ENCODE measurements around the gene WDR82.

GRCh38 chr3:52280050-52280461 lies 1.6 kb upstream of the WDR82 start:
- TF ChIP-seq, protein P1, sequence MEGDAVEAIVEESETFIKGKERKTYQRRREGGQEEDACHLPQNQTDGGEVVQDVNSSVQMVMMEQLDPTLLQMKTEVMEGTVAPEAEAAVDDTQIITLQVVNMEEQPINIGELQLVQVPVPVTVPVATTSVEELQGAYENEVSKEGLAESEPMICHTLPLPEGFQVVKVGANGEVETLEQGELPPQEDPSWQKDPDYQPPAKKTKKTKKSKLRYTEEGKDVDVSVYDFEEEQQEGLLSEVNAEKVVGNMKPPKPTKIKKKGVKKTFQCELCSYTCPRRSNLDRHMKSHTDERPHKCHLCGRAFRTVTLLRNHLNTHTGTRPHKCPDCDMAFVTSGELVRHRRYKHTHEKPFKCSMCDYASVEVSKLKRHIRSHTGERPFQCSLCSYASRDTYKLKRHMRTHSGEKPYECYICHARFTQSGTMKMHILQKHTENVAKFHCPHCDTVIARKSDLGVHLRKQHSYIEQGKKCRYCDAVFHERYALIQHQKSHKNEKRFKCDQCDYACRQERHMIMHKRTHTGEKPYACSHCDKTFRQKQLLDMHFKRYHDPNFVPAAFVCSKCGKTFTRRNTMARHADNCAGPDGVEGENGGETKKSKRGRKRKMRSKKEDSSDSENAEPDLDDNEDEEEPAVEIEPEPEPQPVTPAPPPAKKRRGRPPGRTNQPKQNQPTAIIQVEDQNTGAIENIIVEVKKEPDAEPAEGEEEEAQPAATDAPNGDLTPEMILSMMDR (conservative IDR thresholded peaks at IDR 0.05 in 1 of 2, IDR thresholded peaks at IDR 0.05 in 1 of 2; ENCODE audit: extremely low read depth in 1 of 2, insufficient read depth in 1 of 2, low read depth in 1 of 2, low read length in 2 of 2), result no peak
- TF ChIP-seq EZH2 (IDR thresholded peaks at IDR 0.05; ENCODE audit: borderline replicate concordance, low read length), result no peak

Measured in mammary epithelial cell (primary cell).